Neural cell (in vitro differentiated cells): ENCODE data around the gene LYPD4. TPM values are rescaled to one million over a fixed set of nuclear protein-coding genes. Genes with fewer than 3 reads are reported as not detected.

Experiments used
- H2AFZ ChIP-seq: fragments of 200-600, 300-800 bp; sonication (generic), shearing (Covaris generic); 2 replicates; pipeline ENCODE4 v1.6.0; 2014; ENCODE audit warnings: low read depth, mild to moderate bottlenecking, antibody characterized with exemption, low read length, moderate library complexity
- H3F3A ChIP-seq: fragments of 200-600 bp; shearing (Covaris generic); 2 replicates; pipeline ENCODE4 v1.6.1; 2016; ENCODE audit warnings: mild to moderate bottlenecking, moderate library complexity, mixed read lengths, antibody characterized with exemption, low read length; ENCODE audit not compliant: insufficient read depth, poor library complexity, severe bottlenecking
- H3K27ac ChIP-seq: fragments of 200-600, 300-800 bp; sonication (generic), shearing (Covaris generic); 2 replicates; pipeline ENCODE4 v1.5.1; 2014; ENCODE audit warnings: mild to moderate bottlenecking, low read length, moderate library complexity
- H3K27me3 ChIP-seq: fragments of 300-800, 200-600 bp; sonication (generic), shearing (Covaris generic); 2 replicates; pipeline ENCODE4 v1.6.0; 2014; ENCODE audit warnings: mild to moderate bottlenecking, low read depth, low read length, moderate library complexity; ENCODE audit not compliant: insufficient read depth
- H3K36me3 ChIP-seq: fragments of 300-800, 200-600 bp; sonication (generic), shearing (Covaris generic); 2 replicates; pipeline ENCODE4 v1.5.1; 2014; ENCODE audit warnings: mild to moderate bottlenecking, antibody characterized with exemption, low read length, moderate library complexity; ENCODE audit not compliant: insufficient read depth
- H3K4me2 ChIP-seq: fragments of 300-800, 200-600 bp; sonication (generic), shearing (Covaris generic); 2 replicates; pipeline ENCODE4 v1.6.0; 2014; ENCODE audit warnings: mild to moderate bottlenecking, low read length
- H3K4me3 ChIP-seq: fragments of 300-800, 200-600 bp; sonication (generic), shearing (Covaris generic); 2 replicates; pipeline ENCODE4 v1.5.1; 2014; ENCODE audit warnings: mild to moderate bottlenecking, low read length, moderate library complexity
- H3K79me2 ChIP-seq: fragments of 200-600 bp; shearing (Covaris generic); replicated peaks from 2 replicates; pipeline ENCODE4 v1.6.0; 2014; ENCODE audit warnings: mild to moderate bottlenecking, low read length, moderate library complexity; ENCODE audit not compliant: insufficient read depth
- H3K9ac ChIP-seq: fragments of 300-800, 200-600 bp; sonication (generic), shearing (Covaris generic); 2 replicates; pipeline ENCODE4 v1.6.1; 2016; ENCODE audit warnings: mild to moderate bottlenecking, low read length, mixed read lengths
- H3K9me2 ChIP-seq: fragments of 200-600 bp; shearing (Covaris generic); 2 replicates; pipeline ENCODE4 v1.6.1; 2016; ENCODE audit warnings: mild to moderate bottlenecking, low read length, mixed read lengths; ENCODE audit not compliant: insufficient read depth
- H3K9me3 ChIP-seq: fragments of 200-600, 300-800 bp; sonication (generic), shearing (Covaris generic); 2 replicates; pipeline ENCODE4 v1.6.1; 2016; ENCODE audit warnings: mild to moderate bottlenecking, mixed run types, low read length, moderate library complexity, mixed read lengths
- H4K20me1 ChIP-seq: fragments of 200-600 bp; shearing (Covaris generic); 2 replicates; pipeline ENCODE4 v1.6.1; 2016; ENCODE audit warnings: mild to moderate bottlenecking, mixed run types; ENCODE audit not compliant: insufficient read depth
- CTCF ChIP-seq: fragments of 450-650 bp; IDR thresholded peaks from 2 replicates; pipeline ENCODE4 v1.5.1; 2014; ENCODE audit warnings: antibody characterized with exemption, mild to moderate bottlenecking, moderate library complexity; ENCODE audit not compliant: poor library complexity, severe bottlenecking
- EP300 ChIP-seq: fragments of 450-650 bp; conservative IDR thresholded peaks from 2 replicates; pipeline ENCODE4 v1.6.1; 2014; ENCODE audit warnings: antibody characterized with exemption, mild to moderate bottlenecking, moderate library complexity; ENCODE audit not compliant: poor library complexity, severe bottlenecking
- EZH2 ChIP-seq: fragments of 200-600, 300-800 bp; shearing (Covaris generic), sonication (generic); IDR thresholded peaks from 2 replicates; pipeline ENCODE4 v1.6.1; 2014; ENCODE audit warnings: antibody characterized with exemption, low read length, borderline replicate concordance, mild to moderate bottlenecking; ENCODE audit not compliant: insufficient read depth, poor library complexity, severe bottlenecking
- POLR2AphosphoS5 ChIP-seq: IDR thresholded peaks from 2 replicates; pipeline ENCODE4 v1.6.1; 2012
- RAD21 ChIP-seq: fragments of 450-650 bp; conservative IDR thresholded peaks from 2 replicates; pipeline ENCODE4 v1.6.1; 2014; ENCODE audit warnings: antibody characterized with exemption, mild to moderate bottlenecking, moderate library complexity
- REST ChIP-seq: IDR thresholded peaks from 2 replicates; pipeline ENCODE4 v1.6.1; 2012; ENCODE audit warnings: borderline replicate concordance
- SMC3 ChIP-seq: fragments of 450-650 bp; conservative IDR thresholded peaks from 2 replicates; pipeline ENCODE4 v1.6.1; 2014; ENCODE audit warnings: antibody characterized with exemption, mild to moderate bottlenecking, moderate library complexity; ENCODE audit not compliant: poor library complexity
- TAF1 ChIP-seq: IDR thresholded peaks from 2 replicates; pipeline ENCODE4 v1.6.1; 2012; ENCODE audit warnings: low read depth
- polyA plus RNA-seq: library from polyadenylated mRNA; depleted of rRNA; stranded (reverse); fragments of >200 nt; gene quantifications from 2 replicates; pipeline ENCODE4 v1.2.3, GENCODE V29; 2014

LYPD4 gene
- polyA plus RNA-seq, 1 donor from 2014 or later: not detected

- Histone ChIP-seq H3K9me3 (no peaks in the 10 kb centered on the region), H3K79me2 (no peaks in the 10 kb centered on the region), H3K27ac (no peak overlapping the region), H3K27me3 (no peaks in the 10 kb centered on the region), H4K20me1 (no peaks in the 10 kb centered on the region), H2AFZ (no peak overlapping the region), H3K9me2 (no peaks in the 10 kb centered on the region), H3K9ac (no peak overlapping the region), H3K4me3 (no peak overlapping the region), H3F3A (no peaks in the 10 kb centered on the region), H3K36me3 (no peaks in the 10 kb centered on the region), H3K4me2 (no peak overlapping the region)
- TF ChIP-seq REST: no peak
- TF ChIP-seq EP300: no peak
- no peak for TF ChIP-seq POLR2AphosphoS5
Measured at GRCh38 chr19:41837981-41838708, 6.3 kb downstream of the LYPD4 start.

GRCh38 chr19:41821003-41821735, 23.3 kb downstream of the LYPD4 start:
- Histone ChIP-seq H3K27ac (no peak overlapping the region), H3K4me3 (no peak overlapping the region), H3K36me3 (no peaks in the 10 kb centered on the region), H3K9me3 (no peaks in the 10 kb centered on the region), H3K9ac (no peak overlapping the region), H3K27me3 (no peaks in the 10 kb centered on the region), H3K9me2 (no peaks in the 10 kb centered on the region), H3K79me2 (no peaks in the 10 kb centered on the region), H4K20me1 (no peaks in the 10 kb centered on the region), H3F3A (no peaks in the 10 kb centered on the region), H2AFZ (no peak overlapping the region), H3K4me2 (no peak overlapping the region)
- TF ChIP-seq CTCF (peak; percentile 48), TAF1 (no peak), SMC3 (peak; percentile 16), RAD21 (peak; percentile 45)

GRCh38 chr19:41816761-41817160, 27.7 kb downstream of the LYPD4 start:
- no peak overlapping the region for H2AFZ ChIP-seq
- no peaks in the 10 kb centered on the region for H3K79me2 ChIP-seq
- no peaks in the 10 kb centered on the region for H3K9me3 ChIP-seq
- no peak overlapping the region for H3K4me2 ChIP-seq
- H3K9ac ChIP-seq: no peak overlapping the region
- no peaks in the 10 kb centered on the region for H3K27me3 ChIP-seq
- no peaks in the 10 kb centered on the region for H3F3A ChIP-seq
- H3K36me3 ChIP-seq: no peaks in the 10 kb centered on the region
- no peak overlapping the region for H3K27ac ChIP-seq
- no peak overlapping the region for H3K4me3 ChIP-seq
- no peaks in the 10 kb centered on the region for H4K20me1 ChIP-seq
- H3K9me2 ChIP-seq: no peaks in the 10 kb centered on the region
- no peak for TF ChIP-seq EP300
- no peak for TF ChIP-seq SMC3
- no peak for TF ChIP-seq EZH2
- TF ChIP-seq TAF1: no peak
- no peak for TF ChIP-seq RAD21
- no peak for TF ChIP-seq REST
